NCI-H345 treated with DMSO at 0.1 percent for 48 hours (cell line): ENCODE results near the gene ABR.
"Not testable (repeated sequence)": the region's sequence is repeated elsewhere in the genome, so short reads cannot be mapped to it uniquely, and the experiment has no call there.

Experiments
- DNase-seq: peaks from one replicate; lab custom pipeline; 2025; ENCODE audit not compliant: unreplicated experiment; lab: John Stamatoyannopoulos, UW

Gene ABR

DNA sequence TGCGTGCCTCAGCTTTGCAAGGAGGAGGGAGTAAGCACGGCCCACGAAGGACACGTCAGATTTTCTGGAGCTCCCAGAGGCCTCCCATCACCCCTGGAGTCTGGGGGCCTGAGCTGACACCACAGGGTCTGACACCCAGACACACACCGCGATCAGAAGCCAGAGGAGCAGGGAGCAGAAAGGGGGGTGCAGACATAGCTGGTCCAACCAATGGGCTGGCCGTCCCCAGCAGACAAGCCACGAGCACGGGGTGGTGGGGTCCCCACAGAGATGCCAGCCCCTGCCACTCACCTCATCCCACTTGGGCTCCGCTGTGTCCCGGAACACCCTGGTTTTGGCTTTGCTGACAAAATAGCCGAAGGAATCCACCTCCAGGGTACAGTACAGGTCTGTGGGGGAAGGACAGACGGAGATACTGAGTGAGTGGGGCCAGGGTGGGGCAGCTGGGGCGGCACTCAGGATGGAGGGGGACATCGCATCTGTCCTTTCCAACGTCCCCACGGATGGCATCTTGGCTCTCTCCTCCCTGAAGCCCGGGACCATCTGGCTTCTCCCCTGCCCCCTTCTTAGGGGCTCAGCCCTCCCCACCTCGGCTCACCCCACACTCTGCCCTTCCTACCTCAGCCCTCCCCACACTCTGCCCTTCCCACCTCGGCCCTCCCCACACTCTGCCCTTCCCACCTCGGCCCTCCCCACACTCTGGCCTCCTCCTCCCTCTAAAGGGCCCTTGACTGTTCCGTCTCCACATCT lies 129.4 kb downstream of the ABR start:
- no peak for DNase-seq

DNA sequence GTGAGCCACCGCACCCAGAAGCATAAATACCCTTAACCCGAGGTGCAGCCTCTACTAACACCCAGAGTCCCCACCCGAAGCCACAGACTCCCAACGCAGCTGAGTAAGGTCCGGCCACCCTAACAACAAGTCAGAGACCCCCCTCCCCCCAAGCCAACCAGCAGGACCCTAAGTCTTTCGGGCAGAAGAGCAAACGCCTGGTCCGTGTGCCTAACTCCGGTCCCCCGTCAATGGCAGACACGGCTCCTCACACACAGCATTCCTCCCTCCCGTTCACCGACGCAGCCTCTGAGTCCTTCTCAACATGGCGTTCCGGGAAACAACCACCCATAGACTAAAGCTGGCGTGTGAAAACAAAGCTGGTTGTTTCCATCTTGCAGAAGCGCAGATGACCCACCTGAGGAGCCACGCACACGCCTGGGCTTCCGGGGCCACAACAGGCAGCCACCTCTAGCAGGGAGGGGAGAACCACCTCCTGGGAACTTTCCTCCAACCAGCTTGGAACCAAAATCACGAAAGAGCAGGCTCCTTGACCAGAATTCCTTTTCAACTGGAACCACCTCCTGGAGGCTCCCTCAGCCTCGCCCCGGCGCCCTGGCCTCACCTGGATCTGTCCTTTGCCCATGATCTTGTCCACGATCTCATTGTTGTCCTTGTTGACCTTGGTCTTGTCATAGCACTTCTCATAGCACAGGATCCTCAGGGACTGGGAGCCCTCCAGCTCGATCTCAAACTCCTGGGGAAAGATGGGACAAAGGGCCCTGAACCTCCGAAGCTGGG lies 130.1 kb downstream of the ABR start:
- DNase-seq = no peak

DNA sequence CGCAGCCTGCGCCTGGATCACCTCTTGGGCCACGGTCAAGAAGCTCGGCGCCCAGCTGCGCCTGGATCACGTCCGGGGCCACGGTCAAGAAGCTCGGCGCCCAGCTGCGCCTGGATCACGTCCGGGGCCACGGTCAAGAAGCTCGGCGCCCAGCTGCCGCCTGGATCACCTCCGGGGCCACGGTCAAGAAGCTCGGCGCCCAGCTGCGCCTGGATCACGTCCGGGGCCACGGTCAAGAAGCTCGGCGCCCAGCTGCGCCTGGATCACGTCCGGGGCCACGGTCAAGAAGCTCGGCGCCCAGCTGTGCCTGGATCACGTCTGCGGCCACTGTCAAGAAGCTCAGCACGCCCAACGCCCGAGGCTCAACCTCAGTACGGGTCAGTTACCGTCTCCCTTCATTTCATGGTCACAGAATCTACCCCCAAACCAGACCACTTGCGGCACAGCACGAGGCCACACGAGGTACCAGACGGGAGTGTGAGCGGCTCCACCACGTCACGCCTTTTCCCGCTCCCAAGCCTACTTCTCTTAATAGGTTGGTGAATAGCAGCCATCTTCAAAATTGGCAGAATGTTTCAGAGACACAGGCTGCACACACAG lies 131.2 kb downstream of the ABR start:
- not testable (repeated sequence) for DNase-seq

GRCh38 chr17:1047879-1048470 lies 131.8 kb downstream of the ABR start:
- DNase-seq = no peak

- DNase-seq = no peak
Observed at GRCh38 chr17:1047177-1047878, 132.5 kb downstream of the ABR start.

DNA sequence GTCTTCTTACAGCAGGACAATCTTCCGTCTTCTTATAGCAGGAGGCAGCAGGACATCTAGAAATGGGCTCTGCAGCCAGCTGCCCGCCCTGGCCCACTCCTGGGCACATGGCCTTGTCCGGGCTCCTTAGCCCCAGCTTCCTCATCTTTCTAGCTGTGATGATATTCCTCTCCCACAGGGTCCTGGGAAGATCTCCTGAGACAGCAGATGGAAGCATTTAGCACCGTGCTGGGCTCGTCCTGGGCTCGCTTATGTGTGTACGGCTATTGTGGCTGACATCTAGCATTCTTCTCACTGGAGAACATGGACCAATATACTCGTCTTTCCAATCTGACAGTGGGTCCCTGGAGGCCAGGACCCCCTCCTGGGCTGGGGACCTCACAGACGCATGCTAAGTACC lies 134.3 kb downstream of the ABR start:
- no peak for DNase-seq

DNA sequence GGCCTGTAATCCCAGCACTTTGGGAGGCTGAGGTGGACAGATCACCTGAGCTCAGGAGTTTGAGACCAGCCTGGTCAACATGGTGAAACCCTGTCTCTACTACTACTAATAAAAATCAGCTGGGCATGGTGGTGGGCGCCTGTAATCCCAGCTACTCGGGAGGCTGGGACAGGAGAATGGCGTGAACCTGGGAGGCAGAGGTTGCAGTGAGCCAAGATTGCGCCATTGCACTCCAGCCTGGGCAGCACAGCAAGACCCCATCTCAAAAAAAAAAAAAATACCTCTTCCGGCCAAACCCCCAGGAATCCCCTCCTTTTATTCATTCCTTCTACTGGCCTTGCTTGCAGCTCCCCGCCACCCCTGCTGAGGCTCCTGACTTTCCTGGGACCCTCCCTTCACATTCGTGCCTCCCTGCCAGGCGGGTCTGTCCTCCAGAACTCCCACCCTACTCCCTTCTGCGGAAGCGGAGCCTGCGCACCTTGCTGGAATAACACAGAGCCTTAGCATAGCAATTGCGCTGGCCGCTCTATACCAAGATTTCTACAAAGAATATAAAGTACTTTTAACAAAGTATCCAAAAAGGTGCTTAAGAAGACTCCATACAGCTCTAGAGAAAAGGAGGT lies 135.3 kb downstream of the ABR start:
- DNase-seq = not testable (repeated sequence)

GRCh38 chr17:1043601-1044251 lies 136.1 kb downstream of the ABR start:
- DNase-seq = no peak

DNA sequence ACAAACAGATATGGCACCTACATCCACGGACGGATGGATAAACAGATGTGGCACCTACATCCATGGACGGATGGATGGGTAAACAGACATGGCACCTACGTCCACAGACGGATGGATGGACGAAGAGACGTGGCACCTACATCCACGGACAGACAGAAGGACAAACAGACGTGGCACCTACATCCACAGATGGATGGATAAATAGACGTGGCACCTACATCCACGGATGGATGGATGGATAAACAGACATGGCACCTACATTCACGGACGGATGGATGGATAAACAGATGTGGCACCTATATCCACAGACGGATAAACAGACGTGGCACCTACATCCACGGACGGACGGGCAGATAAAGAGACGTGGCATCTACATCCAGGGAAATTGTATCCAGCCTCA lies 137.3 kb downstream of the ABR start:
- no peak for DNase-seq

DNA sequence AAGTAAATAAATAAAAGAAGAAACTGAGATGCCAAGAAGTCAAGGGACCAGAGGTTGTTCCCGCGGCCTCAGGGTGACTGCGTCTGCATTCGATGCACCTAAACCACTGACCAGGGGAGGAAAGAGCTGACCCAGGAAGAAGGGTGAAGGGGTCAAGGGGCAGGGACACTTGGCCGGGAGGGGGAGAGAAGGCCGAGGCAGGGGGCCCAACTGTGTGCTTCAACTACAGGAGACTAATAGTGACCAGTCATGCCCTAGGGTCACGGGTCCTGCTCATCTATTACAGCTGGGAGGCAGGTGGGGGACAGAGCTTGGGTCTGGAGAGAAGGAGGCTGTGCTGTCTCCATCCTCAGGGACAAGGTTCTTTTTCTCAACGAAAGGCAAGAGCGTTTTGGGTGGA lies 138.0 kb downstream of the ABR start:
- DNase-seq = no peak

GRCh38 chr17:1040216-1040600 lies 139.6 kb downstream of the ABR start:
- no peak for DNase-seq

DNA sequence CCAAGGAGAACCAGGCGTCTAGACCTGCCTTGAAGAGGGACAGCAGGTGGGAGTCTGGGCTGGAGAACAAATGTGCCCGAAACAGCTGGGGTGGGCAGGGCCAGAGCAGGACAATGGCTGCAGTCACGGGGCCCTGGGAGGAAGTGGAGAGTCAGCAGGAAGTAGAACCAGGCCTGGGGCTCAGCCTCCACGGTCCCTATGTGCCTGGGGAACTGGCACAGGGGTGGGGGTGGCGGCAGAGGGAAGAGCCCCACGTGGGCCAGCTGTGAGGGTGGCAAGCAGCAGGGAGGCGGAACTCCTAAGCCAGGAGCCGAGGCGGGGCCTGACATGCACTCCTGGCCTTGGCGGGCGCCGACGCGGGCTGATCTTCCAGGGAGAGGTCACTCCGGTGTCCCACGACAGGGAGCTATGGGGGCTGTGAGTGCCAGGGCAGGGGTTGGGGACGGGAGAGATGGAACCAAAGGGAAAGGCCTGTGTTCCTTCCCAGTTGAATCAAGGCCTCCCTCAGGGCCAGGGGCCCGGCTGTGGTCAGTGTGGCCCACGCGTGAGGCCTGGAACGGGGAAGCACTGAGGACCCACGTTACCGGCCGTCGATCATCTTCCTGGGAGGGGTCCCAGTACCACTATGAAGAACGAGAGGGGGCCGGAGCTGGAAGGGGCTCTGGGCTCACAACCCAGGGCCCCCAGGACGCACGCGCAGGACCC lies 140.1 kb downstream of the ABR start:
- no peak for DNase-seq

DNA sequence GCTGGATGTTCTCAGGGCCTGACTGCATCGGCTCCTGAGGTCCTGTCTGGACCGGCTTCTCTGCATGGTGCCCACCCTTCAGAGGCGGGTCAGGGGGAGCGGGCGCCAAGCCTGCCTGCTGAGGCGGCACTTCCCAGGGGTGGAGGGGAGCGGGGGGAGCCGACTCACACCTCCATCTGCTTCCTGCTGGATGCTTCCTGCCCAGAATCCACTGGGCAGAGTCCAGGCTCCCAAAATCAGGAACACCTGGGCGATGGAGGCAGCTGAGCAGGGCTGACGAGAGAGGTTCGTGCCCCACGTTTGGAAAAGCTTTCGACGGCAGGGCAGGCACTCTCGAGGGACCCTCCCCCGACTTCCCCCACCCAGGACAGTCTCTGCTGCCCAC lies 140.7 kb downstream of the ABR start:
- no peak for DNase-seq

- no peak for DNase-seq
Observed at GRCh38 chr17:1038459-1039122, 141.2 kb downstream of the ABR start.

DNA sequence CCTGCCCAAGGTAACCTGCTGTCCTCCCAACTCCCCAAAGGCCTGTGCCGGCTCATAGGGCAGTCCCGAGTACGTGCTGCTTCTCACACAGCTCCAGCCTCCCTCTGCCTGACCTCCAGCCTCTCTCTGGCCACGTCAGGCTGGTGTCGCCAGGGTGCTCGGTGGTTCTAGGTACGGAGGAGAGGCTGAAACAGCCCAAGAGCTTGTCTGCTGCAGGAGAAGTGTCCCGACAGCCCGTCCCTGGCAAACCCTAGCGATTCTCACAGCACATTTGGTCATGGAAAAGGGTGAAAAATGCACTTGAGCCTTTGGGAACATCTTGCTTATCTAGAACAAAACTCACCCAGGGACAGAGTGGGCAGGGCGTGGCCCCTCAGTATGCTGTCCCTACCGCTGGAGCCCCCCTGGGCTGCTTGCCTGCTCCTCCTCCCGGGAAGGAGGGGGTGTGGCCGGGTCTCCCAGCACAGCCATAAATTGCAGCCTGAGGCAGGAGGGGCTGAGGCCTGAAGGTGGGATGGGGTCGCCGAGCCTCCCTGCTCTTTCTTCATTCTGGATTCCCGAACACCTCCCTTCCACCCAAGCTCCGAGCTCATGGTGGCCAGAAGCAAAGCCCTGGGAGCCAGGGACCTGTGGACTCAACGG lies 142.4 kb downstream of the ABR start:
- no peak for DNase-seq

GRCh38 chr17:1036845-1037237 lies 142.9 kb downstream of the ABR start:
- no peak for DNase-seq

- no peak for DNase-seq
Observed at GRCh38 chr17:1036171-1036844, 143.5 kb downstream of the ABR start.

- DNase-seq = no peak
Observed at GRCh38 chr17:1035546-1036170, 144.1 kb downstream of the ABR start.
